Naive B cell (primary cell): ENCODE measurements around the gene MED26. TPM values are rescaled to one million over a fixed set of nuclear protein-coding genes. Genes with fewer than 3 reads are reported as not detected.
A peak's percentile ranks its signal among the peaks of the same experiment; 100 is the strongest.

Source experiments
- ATAC-seq, 2 donors: fragments of 150-1000 bp; cut with Tn5 transposase; 2 replicates each; pipeline ENCODE4 v1.10.0; 2021; ENCODE audit warnings: low read depth in 2 of 2, mild to moderate bottlenecking in 2 of 2, moderate library complexity in 2 of 2
- DNase-seq: peaks from one replicate; pipeline ENCODE4 v3.0.0; 2022
- H3K27ac Mint-ChIP-seq, 6 donors: one replicate each; pipeline ENCODE4 v1.8.0; 2020 to 2022; ENCODE audit warnings: mild to moderate bottlenecking in 6 of 6, mixed read lengths in 6 of 6, moderate library complexity in 5 of 6, inconsistent platforms in 2 of 6
- H3K27me3 Mint-ChIP-seq, 3 donors: one replicate each; pipeline ENCODE4 v1.8.0; 2021 to 2022; ENCODE audit warnings: mixed read lengths in 3 of 3, mild to moderate bottlenecking in 1 of 3
- H3K36me3 Mint-ChIP-seq, 2 donors: one replicate each; pipeline ENCODE4 v1.8.0; 2020 to 2022; ENCODE audit warnings: mixed read lengths in 2 of 2, inconsistent platforms in 1 of 2, mild to moderate bottlenecking in 1 of 2
- H3K4me1 Mint-ChIP-seq, 3 donors: one replicate each; pipeline ENCODE4 v1.8.0; 2020 to 2022; ENCODE audit warnings: mixed read lengths in 3 of 3, inconsistent platforms in 1 of 3, mild to moderate bottlenecking in 1 of 3, moderate library complexity in 1 of 3
- H3K4me3 Mint-ChIP-seq, 8 donors: one replicate each; pipeline ENCODE4 v1.8.0; 2020 to 2022; ENCODE audit warnings: mild to moderate bottlenecking in 8 of 8, mixed read lengths in 8 of 8, moderate library complexity in 8 of 8, inconsistent platforms in 2 of 8
- H3K9me3 Mint-ChIP-seq, 7 donors: one replicate each; pipeline ENCODE4 v1.8.0; 2020 to 2022; ENCODE audit warnings: mixed read lengths in 7 of 7, mild to moderate bottlenecking in 5 of 7, inconsistent platforms in 2 of 7, moderate library complexity in 1 of 7
- polyA plus RNA-seq, 6 donors: library from polyadenylated mRNA; unstranded; fragments of 300-500 nt; fragmentation: Illumina TruSeq; gene quantifications; one replicate each; pipeline ENCODE4 v1.2.3, GENCODE V29; 2021; ENCODE audit warnings: low read depth in 6 of 6

Gene MED26
- polyA plus RNA-seq, 6 donors from 2014 or later: 2.0 to 10.9 (median 5.4) TPM

DNA sequence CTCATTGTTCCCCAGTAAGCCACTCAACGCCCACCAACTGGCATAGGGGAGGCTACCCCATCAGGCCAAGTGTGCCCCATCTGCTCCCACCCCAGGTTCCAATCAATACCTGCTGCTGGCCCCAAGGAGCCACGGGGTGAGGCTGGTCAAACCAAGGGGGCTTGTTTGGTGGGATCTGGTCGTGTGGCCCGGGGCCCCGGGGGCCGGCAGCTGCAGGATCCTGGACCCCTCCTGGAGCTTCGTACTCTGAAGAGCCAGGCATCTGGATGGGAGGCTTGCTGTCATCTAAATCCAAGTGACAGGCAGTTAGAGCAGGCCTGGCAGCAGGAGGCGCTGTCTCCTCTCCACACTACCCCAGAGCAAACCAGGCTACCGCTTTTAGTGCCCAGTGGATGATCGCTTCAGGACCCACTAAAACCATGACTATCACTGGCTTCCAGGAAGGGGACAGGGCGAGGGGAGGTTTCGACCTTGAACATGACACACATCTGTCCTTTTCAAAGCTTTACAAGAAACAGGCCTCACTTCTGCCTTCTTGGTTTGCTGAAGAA lies 100.0 kb downstream of the MED26 start:
- Mint-ChIP-seq H3K27me3 (no peaks in the 10 kb centered on the region), H3K36me3 (peaks cover 0 to 12% of the 10 kb centered on the region in 2 donors), H3K27ac (peak overlapping the region in 1 of 6 donors; percentile 61), H3K4me1 (peaks cover 0 to 5% (median 3%) of the 10 kb centered on the region in 3 donors), H3K4me3 (no peak overlapping the region), H3K9me3 (no peaks in the 10 kb centered on the region)
- ATAC-seq (peak in 1 of 2 donors; percentile 23), DNase-seq (peak; percentile 26)

DNA sequence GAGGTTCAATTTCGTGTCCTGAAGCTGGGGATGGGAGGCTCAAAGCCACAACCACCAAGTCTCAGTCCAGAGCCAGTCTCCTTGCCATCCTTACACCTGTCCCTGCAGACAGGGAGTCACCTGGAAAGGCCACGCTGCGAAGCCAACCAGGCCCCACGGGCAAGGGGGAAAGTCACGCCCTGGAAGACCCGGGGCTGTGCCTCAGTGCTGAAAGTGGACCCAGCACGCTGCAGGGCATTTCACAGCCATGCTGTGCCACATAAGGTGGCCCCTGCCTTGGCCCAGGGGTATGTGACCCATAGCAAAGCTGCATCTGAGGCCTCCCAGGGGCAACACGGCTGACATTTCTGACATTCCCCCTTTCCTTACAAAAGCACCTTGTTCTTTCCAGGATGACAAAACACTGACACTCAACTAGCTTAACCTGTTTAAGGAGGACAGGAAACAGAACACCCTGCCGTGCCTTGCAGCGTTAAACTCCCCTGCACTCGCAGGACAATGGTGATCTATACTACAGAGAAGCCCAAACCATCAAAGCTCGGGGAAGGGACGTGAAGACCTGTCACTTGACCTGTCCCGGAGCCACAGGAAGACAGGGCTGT lies 100.6 kb downstream of the MED26 start:
- H3K9me3 Mint-ChIP-seq: no peaks in the 10 kb centered on the region
- no peak for DNase-seq
- peaks cover 0 to 16% of the 10 kb centered on the region in 2 donors for H3K36me3 Mint-ChIP-seq
- no peak for ATAC-seq
- H3K27me3 Mint-ChIP-seq: no peaks in the 10 kb centered on the region
- peaks cover 0 to 5% (median 3%) of the 10 kb centered on the region in 3 donors for H3K4me1 Mint-ChIP-seq
- peak overlapping the region in 1 of 6 donors; percentile 61 for H3K27ac Mint-ChIP-seq
- no peak overlapping the region for H3K4me3 Mint-ChIP-seq

DNA sequence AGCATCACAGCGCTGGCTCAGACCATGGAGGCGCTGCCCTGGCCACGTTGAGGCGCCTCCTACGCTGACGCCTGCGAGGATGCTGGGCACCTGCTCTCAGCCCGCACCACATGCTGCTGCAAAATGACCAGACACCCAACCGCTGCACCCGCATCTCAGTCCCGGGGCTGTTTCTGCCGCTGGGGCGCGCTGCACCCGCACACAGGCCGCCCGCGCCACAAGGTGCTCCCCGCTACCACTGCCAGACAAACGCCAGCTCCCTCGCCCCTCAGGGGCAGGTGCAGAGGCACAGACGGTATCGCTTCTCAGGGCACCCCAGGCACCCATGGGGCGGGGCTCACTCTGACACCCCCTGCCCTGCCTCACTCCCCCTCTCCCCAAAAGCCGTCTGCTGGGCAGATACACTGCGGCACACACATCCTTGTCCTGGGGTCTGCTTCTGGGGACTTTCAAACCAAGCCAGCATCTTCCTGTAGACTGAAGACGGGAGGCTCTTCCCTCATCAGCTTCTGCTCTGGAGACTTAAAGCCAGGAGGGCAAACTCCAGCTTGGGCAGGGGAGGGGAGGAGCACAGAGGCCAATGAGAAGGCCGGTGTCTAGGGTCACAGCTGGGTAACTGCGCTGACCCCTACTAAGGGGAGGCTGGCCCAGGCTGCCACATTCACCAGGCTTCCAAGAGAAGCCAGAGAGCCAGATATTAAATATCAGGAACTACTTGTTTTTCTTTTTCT lies 102.1 kb downstream of the MED26 start:
- H3K36me3 Mint-ChIP-seq: peaks cover 0 to 6% of the 10 kb centered on the region in 2 donors
- no peaks in the 10 kb centered on the region for H3K27me3 Mint-ChIP-seq
- peaks cover 0 to 3% (median 0%) of the 10 kb centered on the region in 3 donors for H3K4me1 Mint-ChIP-seq
- H3K27ac Mint-ChIP-seq: no peak overlapping the region
- no peak overlapping the region for H3K4me3 Mint-ChIP-seq
- ATAC-seq: no peak
- DNase-seq: no peak
- H3K9me3 Mint-ChIP-seq: no peaks in the 10 kb centered on the region

DNA sequence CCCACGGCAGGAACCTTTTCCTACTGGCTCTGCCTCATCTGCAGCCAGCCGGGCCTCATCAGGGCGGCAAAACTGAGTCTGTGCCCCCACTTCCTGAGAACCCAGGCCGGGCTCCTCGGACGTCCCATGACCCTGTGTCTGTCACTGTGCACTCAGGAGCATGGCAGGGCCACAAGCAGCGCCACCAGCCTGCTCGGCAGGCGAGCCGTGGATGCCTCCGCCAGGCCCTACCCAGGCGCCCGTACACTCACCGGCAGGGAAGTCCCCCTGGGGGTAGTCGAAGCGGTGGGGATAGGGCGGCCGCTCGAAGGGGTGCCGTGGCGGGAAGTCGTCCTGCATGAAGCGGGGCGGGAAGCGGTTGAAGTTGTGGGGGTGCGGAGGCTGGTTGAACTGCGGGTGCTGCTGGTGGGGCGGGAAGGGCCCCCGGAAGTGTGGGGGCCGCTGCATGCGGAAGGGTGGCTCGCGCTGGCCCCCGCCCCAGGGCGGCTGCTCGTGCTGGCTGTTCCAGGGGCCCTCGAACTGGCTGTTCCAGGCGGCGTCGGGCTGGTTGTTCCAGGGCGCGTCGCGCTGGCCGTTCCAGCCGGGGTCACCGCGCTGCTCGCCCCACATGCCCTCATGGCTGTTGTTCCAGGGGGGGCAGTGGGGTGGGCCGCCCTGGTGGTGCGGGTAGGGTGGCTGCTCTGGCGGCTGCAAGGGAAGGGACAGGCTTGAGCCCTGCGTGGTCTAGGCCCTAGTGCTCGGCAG lies 102.8 kb downstream of the MED26 start:
- Mint-ChIP-seq H3K27ac (no peak overlapping the region), H3K4me3 (no peak overlapping the region), H3K36me3 (peaks cover 0 to 5% of the 10 kb centered on the region in 2 donors), H3K4me1 (peaks cover 0 to 3% (median 0%) of the 10 kb centered on the region in 3 donors), H3K27me3 (no peaks in the 10 kb centered on the region), H3K9me3 (no peaks in the 10 kb centered on the region)
- no peak for ATAC-seq
- DNase-seq: no peak

Other genes with a start within 250 kb of the MED26 start
- 10 to 100 TPM in 5 of 6 donors, 1 to 10 TPM in 1; 9.9 to 34.7 (median 20.7) TPM for gene EPS15L1, start 156.2 kb downstream of the MED26 start, polyA plus RNA-seq
- gene CALR3, start 132.0 kb downstream of the MED26 start, polyA plus RNA-seq: under 1 TPM in 1 of 6 donors, not detected in 5; 0.41 TPM
- 1 to 10 TPM in 4 of 6 donors, under 1 TPM in 1, not detected in 1; 0.74 to 4.6 (median 1.4) TPM for gene C19orf44, start 131.8 kb downstream of the MED26 start, polyA plus RNA-seq
- gene CHERP, start 85.8 kb downstream of the MED26 start, polyA plus RNA-seq: 10 to 100 TPM in 2 of 6 donors, 1 to 10 TPM in 4; 3.2 to 19.5 (median 9.4) TPM
- 10 to 100 TPM; 15.4 to 26.2 (median 19.4) TPM for gene SLC35E1, start 55.8 kb downstream of the MED26 start, polyA plus RNA-seq
- 10 to 100 TPM; 41.0 to 84.2 (median 69.1) TPM for gene SMIM7, start 31.9 kb upstream of the MED26 start, polyA plus RNA-seq
- 10 to 100 TPM; 13.7 to 18.6 (median 16.6) TPM for gene TMEM38A, start 32.9 kb upstream of the MED26 start, polyA plus RNA-seq
- under 1 TPM in 2 of 6 donors, not detected in 4; 0.17 to 0.18 TPM for gene NWD1, start 91.6 kb upstream of the MED26 start, polyA plus RNA-seq
- 10 to 100 TPM in 2 of 6 donors, 1 to 10 TPM in 4; 4.8 to 13.0 (median 6.8) TPM for gene SIN3B, start 201.2 kb upstream of the MED26 start, polyA plus RNA-seq